DND-41 (cell line): Measurements from ENCODE around the gene GPC6.
A peak's percentile ranks its signal among the peaks of the same experiment; 100 is the strongest.

Experiments
- ATAC-seq: fragments of 200-7000 bp; cut with Tn5 transposase; 3 replicates; pipeline ENCODE4 v1.9.1; 2021; ENCODE audit warnings: low read depth; ENCODE audit not compliant: insufficient read depth
- DNase-seq: peaks from one replicate; pipeline ENCODE4 v3.0.0-alpha.2; 2020
- H2AFZ ChIP-seq: 2 replicates; pipeline ENCODE4 v1.6.0; 2012; ENCODE audit warnings: low read depth, low read length
- H3K27ac ChIP-seq: 2 replicates; pipeline ENCODE4 v1.5.1; 2012; ENCODE audit warnings: low read length, inconsistent platforms
- H3K27me3 ChIP-seq: fragments of 200-600 bp; sonication (generic); 2 replicates; pipeline ENCODE4 v1.6.0; 2012; ENCODE audit warnings: low read length, mild to moderate bottlenecking, inconsistent platforms; ENCODE audit not compliant: insufficient read depth, poor library complexity
- H3K36me3 ChIP-seq: 2 replicates; pipeline ENCODE4 v1.5.1; 2012; ENCODE audit warnings: low read length, inconsistent platforms; ENCODE audit not compliant: insufficient read depth
- H3K4me1 ChIP-seq: 2 replicates; pipeline ENCODE4 v1.5.1; 2012; ENCODE audit warnings: mild to moderate bottlenecking, low read length; ENCODE audit not compliant: insufficient read depth
- H3K4me2 ChIP-seq: 2 replicates; pipeline ENCODE4 v1.6.0; 2012; ENCODE audit warnings: mild to moderate bottlenecking, moderate library complexity, low read length, inconsistent platforms; ENCODE audit not compliant: insufficient read depth
- H3K4me3 ChIP-seq, 2 experiments: fragments of 200-600 bp in 1 of 2; shearing (Covaris generic) in 1 of 2; 2 replicates each; pipeline ENCODE4 v1.5.1; 2012 to 2016; ENCODE audit warnings: inconsistent platforms in 2 of 2, low read length in 2 of 2, mild to moderate bottlenecking in 2 of 2, low read depth in 1 of 2, moderate library complexity in 1 of 2
- H3K79me2 ChIP-seq: 2 replicates; pipeline ENCODE4 v1.6.0; 2012; ENCODE audit warnings: low read length, inconsistent platforms; ENCODE audit not compliant: insufficient read depth
- H3K9ac ChIP-seq: 2 replicates; pipeline ENCODE4 v1.6.0; 2012; ENCODE audit warnings: low read depth, mild to moderate bottlenecking, inconsistent platforms, low read length, moderate library complexity
- H3K9me3 ChIP-seq: 2 replicates; pipeline ENCODE4 v1.5.1; 2012; ENCODE audit warnings: low read length, moderate library complexity, mild to moderate bottlenecking, inconsistent platforms; ENCODE audit not compliant: insufficient read depth, severe bottlenecking
- H4K20me1 ChIP-seq: 2 replicates; pipeline ENCODE4 v1.6.0; 2012; ENCODE audit warnings: low read length; ENCODE audit not compliant: insufficient read depth
- EZH2 ChIP-seq: IDR thresholded peaks from 3 replicates; pipeline ENCODE4 v1.6.1; 2012; ENCODE audit warnings: borderline replicate concordance, low read depth, mild to moderate bottlenecking, moderate library complexity, low read length, inconsistent platforms; ENCODE audit not compliant: severe bottlenecking
- TF ChIP-seq, protein P1 (sequence below): IDR thresholded peaks from 2 replicates; pipeline ENCODE4 v1.5.1; 2012; ENCODE audit warnings: borderline replicate concordance, low read length, moderate library complexity, mild to moderate bottlenecking; ENCODE audit not compliant: poor library complexity, severe bottlenecking; ENCODE audit errors: extremely low read depth

The GPC6 gene

GRCh38 chr13:94431987-94432386, 1205.4 kb downstream of the GPC6 start:
- Histone ChIP-seq H3K79me2 (no peaks in the 10 kb centered on the region), H2AFZ (peak overlapping the region; percentile 66), H3K27ac (no peak overlapping the region), H3K4me2 (no peak overlapping the region), H3K4me3 (no peak overlapping the region), H4K20me1 (no peaks in the 10 kb centered on the region), H3K4me1 (no peaks in the 10 kb centered on the region; the same call in 1 of the 2 replicates), H3K9me3 (no peaks in the 10 kb centered on the region), H3K27me3 (no peaks in the 10 kb centered on the region), H3K9ac (no peak overlapping the region), H3K36me3 (no peaks in the 10 kb centered on the region)
- ATAC-seq = peak; percentile 61
- peak; percentile 12 for DNase-seq
- TF ChIP-seq, protein P1, sequence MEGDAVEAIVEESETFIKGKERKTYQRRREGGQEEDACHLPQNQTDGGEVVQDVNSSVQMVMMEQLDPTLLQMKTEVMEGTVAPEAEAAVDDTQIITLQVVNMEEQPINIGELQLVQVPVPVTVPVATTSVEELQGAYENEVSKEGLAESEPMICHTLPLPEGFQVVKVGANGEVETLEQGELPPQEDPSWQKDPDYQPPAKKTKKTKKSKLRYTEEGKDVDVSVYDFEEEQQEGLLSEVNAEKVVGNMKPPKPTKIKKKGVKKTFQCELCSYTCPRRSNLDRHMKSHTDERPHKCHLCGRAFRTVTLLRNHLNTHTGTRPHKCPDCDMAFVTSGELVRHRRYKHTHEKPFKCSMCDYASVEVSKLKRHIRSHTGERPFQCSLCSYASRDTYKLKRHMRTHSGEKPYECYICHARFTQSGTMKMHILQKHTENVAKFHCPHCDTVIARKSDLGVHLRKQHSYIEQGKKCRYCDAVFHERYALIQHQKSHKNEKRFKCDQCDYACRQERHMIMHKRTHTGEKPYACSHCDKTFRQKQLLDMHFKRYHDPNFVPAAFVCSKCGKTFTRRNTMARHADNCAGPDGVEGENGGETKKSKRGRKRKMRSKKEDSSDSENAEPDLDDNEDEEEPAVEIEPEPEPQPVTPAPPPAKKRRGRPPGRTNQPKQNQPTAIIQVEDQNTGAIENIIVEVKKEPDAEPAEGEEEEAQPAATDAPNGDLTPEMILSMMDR = no peak
- no peak for TF ChIP-seq EZH2

DNA sequence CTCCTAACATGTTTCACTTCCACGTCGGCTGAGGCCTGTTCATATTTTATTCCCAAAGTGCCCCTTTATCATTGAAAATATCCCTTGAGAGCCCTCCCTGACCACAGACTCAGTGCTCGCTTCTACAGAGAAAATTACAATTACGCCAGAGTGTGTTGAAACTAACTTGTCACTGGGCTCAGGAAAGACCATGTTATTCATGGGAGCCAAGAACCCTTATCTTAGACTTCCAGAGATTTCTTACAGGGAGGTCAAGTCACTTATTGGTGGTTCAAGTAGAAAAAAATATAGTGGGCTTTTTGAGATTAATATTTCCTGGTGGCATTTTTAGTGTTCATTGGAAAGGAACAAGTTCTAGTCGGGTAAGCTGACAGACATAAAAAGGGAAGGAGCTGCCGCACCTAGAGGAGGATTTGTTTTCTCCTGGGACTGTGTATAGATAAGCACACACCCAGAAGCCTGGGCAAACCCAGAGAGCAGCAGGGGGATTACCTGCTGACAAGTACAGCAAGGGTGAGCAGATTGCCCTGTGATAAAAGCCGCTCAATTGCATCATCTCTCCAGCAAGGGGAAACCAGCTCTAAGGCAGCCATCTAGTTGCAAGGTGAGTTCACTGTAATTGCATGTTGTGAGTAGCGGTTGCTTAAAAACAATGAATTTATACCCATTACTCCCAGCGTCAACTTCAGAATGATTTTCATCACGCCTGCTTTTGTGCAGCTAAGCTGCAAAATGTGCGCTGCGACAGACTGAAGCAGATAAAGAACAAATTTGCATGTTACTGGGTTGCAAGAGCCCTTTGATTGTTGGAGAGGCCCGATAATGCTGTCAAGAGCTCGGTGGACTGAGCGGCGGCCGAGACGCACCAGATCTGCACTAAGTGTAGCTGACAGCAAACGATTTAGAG, 1206.7 kb downstream of the GPC6 start:
- no peak overlapping the region for H3K9ac ChIP-seq
- no peaks in the 10 kb centered on the region; the same call in 1 of the 2 replicates for H3K4me1 ChIP-seq
- H3K4me2 ChIP-seq = no peak overlapping the region
- H3K36me3 ChIP-seq = no peaks in the 10 kb centered on the region
- H3K27me3 ChIP-seq = no peaks in the 10 kb centered on the region
- TF ChIP-seq, protein P1 = no peak
- no peak for TF ChIP-seq EZH2
- no peaks in the 10 kb centered on the region for H3K79me2 ChIP-seq
- no peak overlapping the region for H2AFZ ChIP-seq
- DNase-seq (peak; percentile 7), ATAC-seq (no peak)
- no peak overlapping the region for H3K4me3 ChIP-seq
- no peak overlapping the region for H3K27ac ChIP-seq
- H3K9me3 ChIP-seq = no peaks in the 10 kb centered on the region
- H4K20me1 ChIP-seq = no peaks in the 10 kb centered on the region

DNA sequence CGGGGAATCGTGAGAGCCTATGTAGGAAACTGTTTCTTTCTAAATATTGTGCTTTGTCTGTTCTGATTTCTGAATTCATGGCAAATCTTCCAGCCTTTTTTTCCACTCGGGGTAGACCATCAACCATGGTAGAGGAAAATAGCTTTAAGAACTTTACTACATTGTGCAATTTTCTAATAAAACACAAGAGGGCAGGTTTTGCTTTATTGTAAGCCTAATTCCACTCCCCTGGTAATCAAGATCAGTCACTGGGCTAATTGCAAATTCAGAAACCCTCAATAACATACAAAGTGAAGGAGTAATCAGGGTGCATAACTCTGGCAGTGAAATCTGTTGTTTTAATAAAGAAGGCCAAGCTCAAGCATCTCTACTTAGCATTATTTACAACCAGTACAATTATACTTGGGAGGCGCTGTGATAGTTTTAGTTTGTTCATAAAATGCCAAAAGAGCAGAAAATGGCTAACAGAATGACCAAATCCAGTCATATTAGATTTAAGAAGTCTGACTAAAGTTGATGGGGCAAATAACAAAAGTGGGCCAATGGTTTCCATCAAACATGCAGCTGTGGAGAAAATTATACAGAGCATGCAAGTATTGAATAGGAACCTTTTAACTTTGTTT, 1209.1 kb downstream of the GPC6 start:
- Histone ChIP-seq H3K4me2 (no peak overlapping the region), H3K4me3 (no peak overlapping the region), H3K4me1 (no peaks in the 10 kb centered on the region; the same call in 1 of the 2 replicates), H4K20me1 (no peaks in the 10 kb centered on the region), H3K9ac (no peak overlapping the region), H3K36me3 (no peaks in the 10 kb centered on the region), H3K27me3 (no peaks in the 10 kb centered on the region), H3K27ac (no peak overlapping the region), H3K79me2 (no peaks in the 10 kb centered on the region), H2AFZ (no peak overlapping the region), H3K9me3 (no peaks in the 10 kb centered on the region)
- peak; percentile 85 for ATAC-seq
- DNase-seq = no peak
- TF ChIP-seq, protein P1 = peak; percentile 80
- no peak for TF ChIP-seq EZH2
